Psoas muscle (tissue), 8 donors: ENCODE measurements around the gene TNFRSF25. TPM values are rescaled to one million over a fixed set of nuclear protein-coding genes. Genes with fewer than 3 reads are reported as not detected.

ENCODE experiments used
- ATAC-seq, 4 donors: fragments of 200-7000 bp; cut with Tn5 transposase; one replicate each; pipeline ENCODE4 v1.9.1; 2020; ENCODE audit warnings: moderate library complexity in 3 of 4, mild to moderate bottlenecking in 2 of 4
- DNase-seq, 2 donors: peaks; one replicate each; pipeline ENCODE4 v3.0.0-alpha.2; 2020
- H3K27ac ChIP-seq: fragments of 200-600 bp; one replicate; pipeline ENCODE4 v1.8.0; 2022
- H3K27me3 ChIP-seq, 3 donors: fragments of 200-600 bp in 1 of 3; one replicate each; pipeline versions ENCODE4 v1.6.1 to v1.8.0; 2013 to 2022; ENCODE audit warnings: low read length in 2 of 3, mild to moderate bottlenecking in 2 of 3, moderate library complexity in 1 of 3; ENCODE audit not compliant: insufficient read depth in 3 of 3
- H3K36me3 ChIP-seq, 2 donors: fragments of 200-600 bp in 1 of 2; one replicate each; pipeline versions ENCODE4 v1.6.1 to v1.8.0; 2013 to 2022; ENCODE audit warnings: low read depth in 1 of 2, mild to moderate bottlenecking in 1 of 2, moderate library complexity in 1 of 2; ENCODE audit not compliant: insufficient read depth in 1 of 2
- H3K4me1 ChIP-seq: fragments of 200-600 bp; one replicate; pipeline ENCODE4 v1.8.0; 2022
- H3K4me3 ChIP-seq: fragments of 200-600 bp; one replicate; pipeline ENCODE4 v1.8.0; 2022; ENCODE audit warnings: mild to moderate bottlenecking
- H3K9me3 ChIP-seq: fragments of 200-600 bp; one replicate; pipeline ENCODE4 v1.8.0; 2022
- CTCF ChIP-seq: fragments of 200-600 bp; IDR thresholded peaks from one replicate; pipeline ENCODE4 v1.8.0; 2022; ENCODE audit warnings: antibody characterized with exemption
- WGBS, 3 donors: extraction: QIAGEN DNeasy Blood & Tissue Kit; methylation state at CpG; one replicate each; pipeline versions ENCODE4 v1.1.6 to v1.1.7; 2013; 5-methylcytosine and 5-hydroxymethylcytosine counted together
- intact Hi-C, 2 donors: fragments of 100-400 bp; cut with DNase I; formaldehyde crosslinking; loops; one replicate each; pipeline versions ENCODE4 v1.11.0 to v1.14.2; 2022
- polyA plus RNA-seq, 3 donors: library from polyadenylated mRNA; stranded (reverse); fragments of 200-250 nt; gene quantifications; one replicate each; pipeline ENCODE4 v1.2.3, GENCODE V29; 2013
- total RNA-seq, 4 donors: library from RNA; stranded (reverse); fragmentation: NEBNext Ultra II Directional in 2 of 4; extraction: Animal tissue kit (Norgen Biotek cat#: 25700) in 2 of 4; gene quantifications; one replicate each; pipeline versions ENCODE4 v1.2.1 to v1.2.4, GENCODE V29; 2021 to 2023
- donor health status: healthy with polysubstance abuse.
- donor health status: DM: no; HTN: no; CAD: no; lungs with moderate emphysema.
- donor health status: Bipolar disorder and iron deficiency.
- donor health status: healthy.
- donor health status: DM: yes; HTN: yes; CAD: no.
- donor health status: DM: no; HTN: no; CAD: no.
- donor health status: DM: no; HTN: no; CAD: no.
- donor health status: DM: yes; HTN: yes; CAD: no.

TNFRSF25 gene
- total and polyA plus RNA-seq, 7 donors, result 1.5 to 2.7 (median 1.9) TPM

GRCh38 chr1:6473974-6474814 lies 8.2 kb upstream of the TNFRSF25 start:
- ATAC-seq, result no peak
- H3K4me3 ChIP-seq, result no peak overlapping the region
- intact Hi-C loops, result no loop called here
- no peak for TF ChIP-seq CTCF
- WGBS, 3 donors, result 80 to 84% (median 80%) methylated on average over 30 to 33 of the region's 33 CpGs
- no peaks in the 10 kb centered on the region for H3K9me3 ChIP-seq
- no peaks in the 10 kb centered on the region for H3K4me1 ChIP-seq
- peaks cover 0 to 9% of the 10 kb centered on the region in 2 donors for H3K36me3 ChIP-seq
- no peak for DNase-seq
- peaks cover 0 to 4% (median 0%) of the 10 kb centered on the region in 3 donors for H3K27me3 ChIP-seq
- no peak overlapping the region for H3K27ac ChIP-seq

- no peak for ATAC-seq
- peaks cover 0 to 9% of the 10 kb centered on the region in 2 donors for H3K36me3 ChIP-seq
- no peak for DNase-seq
- H3K27ac ChIP-seq, result no peak overlapping the region
- H3K27me3 ChIP-seq, result peaks cover 0 to 4% (median 0%) of the 10 kb centered on the region in 3 donors
- TF ChIP-seq CTCF, result no peak
- intact Hi-C loops, result no loop called here
- H3K4me1 ChIP-seq, result no peaks in the 10 kb centered on the region
- no peak overlapping the region for H3K4me3 ChIP-seq
- WGBS, 3 donors, result 88 to 96% (median 93%) methylated on average over 18 of the region's 18 CpGs
- H3K9me3 ChIP-seq, result no peaks in the 10 kb centered on the region
These were observed 7.2 kb upstream of the TNFRSF25 start for GRCh38 chr1:6473156-6473555.

- WGBS, 3 donors, result 82 to 85% (median 84%) methylated on average over 10 of the region's 10 CpGs
- peaks cover 0 to 9% of the 10 kb centered on the region in 2 donors for H3K36me3 ChIP-seq
These were observed 6.4 kb upstream of the TNFRSF25 start for GRCh38 chr1:6472391-6472790.

GRCh38 chr1:6471970-6472368 lies 6.0 kb upstream of the TNFRSF25 start:
- no peak overlapping the region for H3K27ac ChIP-seq
- intact Hi-C loops, result no loop called here
- no peaks in the 10 kb centered on the region for H3K4me1 ChIP-seq
- ATAC-seq (no peak), DNase-seq (no peak)
- WGBS, 3 donors, result 89 to 94% (median 90%) methylated on average over 7 of the region's 7 CpGs
- H3K9me3 ChIP-seq, result no peaks in the 10 kb centered on the region
- no peak for TF ChIP-seq CTCF
- H3K27me3 ChIP-seq, result peaks cover 0 to 4% (median 0%) of the 10 kb centered on the region in 3 donors
- no peak overlapping the region for H3K4me3 ChIP-seq
- peaks cover 0 to 9% of the 10 kb centered on the region in 2 donors for H3K36me3 ChIP-seq

More at GRCh38 chr1:6472391-6472790, 6.4 kb upstream of the TNFRSF25 start:
- DNase-seq (no peak), ATAC-seq (no peak)
- H3K9me3 ChIP-seq, result no peaks in the 10 kb centered on the region
- H3K4me1 ChIP-seq, result no peaks in the 10 kb centered on the region
- intact Hi-C loops, result no loop called here
- no peak overlapping the region for H3K27ac ChIP-seq
- H3K4me3 ChIP-seq, result no peak overlapping the region
- no peak for TF ChIP-seq CTCF
- H3K27me3 ChIP-seq, result peaks cover 0 to 4% (median 0%) of the 10 kb centered on the region in 3 donors
